Loucy (cell line): ENCODE data around the gene MMP28.

Experiments
- EZH2phosphoT487 ChIP-seq: fragments of 200-600 bp; IDR thresholded peaks from 2 replicates; pipeline ENCODE4 v1.6.1; 2018; ENCODE audit warnings: antibody characterized with exemption, mild to moderate bottlenecking, moderate library complexity, borderline replicate concordance
- TF ChIP-seq, protein P1 (sequence below): fragments of 200-600 bp; sonication (generic); conservative IDR thresholded peaks from 2 replicates; pipeline ENCODE4 v1.5.1; 2014; ENCODE audit warnings: mild to moderate bottlenecking, antibody characterized with exemption, low read length

DNA sequence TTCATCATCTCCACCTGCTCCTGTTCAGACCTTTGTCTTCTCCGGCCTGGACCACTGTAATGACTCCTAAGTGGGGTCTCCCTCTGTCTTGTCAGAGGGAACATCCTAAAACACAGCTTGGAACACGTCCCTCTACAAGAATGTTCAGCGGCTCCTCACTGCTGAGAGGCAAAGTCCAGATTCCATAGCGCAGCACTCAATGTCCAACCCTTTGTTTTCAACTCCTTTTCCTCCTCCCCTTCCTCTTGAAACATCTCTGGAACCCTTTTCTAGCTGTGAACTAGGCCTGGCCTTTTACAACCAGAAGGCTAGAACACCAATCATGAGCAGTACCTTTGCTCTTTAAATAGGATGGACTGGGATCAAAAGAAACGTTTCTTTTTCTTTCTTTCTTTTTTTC is 33.8 kb downstream of the MMP28 start:
- TF ChIP-seq, protein P1, sequence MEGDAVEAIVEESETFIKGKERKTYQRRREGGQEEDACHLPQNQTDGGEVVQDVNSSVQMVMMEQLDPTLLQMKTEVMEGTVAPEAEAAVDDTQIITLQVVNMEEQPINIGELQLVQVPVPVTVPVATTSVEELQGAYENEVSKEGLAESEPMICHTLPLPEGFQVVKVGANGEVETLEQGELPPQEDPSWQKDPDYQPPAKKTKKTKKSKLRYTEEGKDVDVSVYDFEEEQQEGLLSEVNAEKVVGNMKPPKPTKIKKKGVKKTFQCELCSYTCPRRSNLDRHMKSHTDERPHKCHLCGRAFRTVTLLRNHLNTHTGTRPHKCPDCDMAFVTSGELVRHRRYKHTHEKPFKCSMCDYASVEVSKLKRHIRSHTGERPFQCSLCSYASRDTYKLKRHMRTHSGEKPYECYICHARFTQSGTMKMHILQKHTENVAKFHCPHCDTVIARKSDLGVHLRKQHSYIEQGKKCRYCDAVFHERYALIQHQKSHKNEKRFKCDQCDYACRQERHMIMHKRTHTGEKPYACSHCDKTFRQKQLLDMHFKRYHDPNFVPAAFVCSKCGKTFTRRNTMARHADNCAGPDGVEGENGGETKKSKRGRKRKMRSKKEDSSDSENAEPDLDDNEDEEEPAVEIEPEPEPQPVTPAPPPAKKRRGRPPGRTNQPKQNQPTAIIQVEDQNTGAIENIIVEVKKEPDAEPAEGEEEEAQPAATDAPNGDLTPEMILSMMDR = no peak
- TF ChIP-seq EZH2phosphoT487 = no peak
